Vagina (tissue), 2 donors: ENCODE results near the gene LRIG2.
"Not testable (repeated sequence)": the region's sequence is repeated elsewhere in the genome, so short reads cannot be mapped to it uniquely, and the experiment has no call there.

Experiments
- POLR2A ChIP-seq, 2 donors: fragments of 450-650 bp; IDR thresholded peaks; one replicate each; pipeline ENCODE4 v1.6.1; 2017; ENCODE audit warnings: antibody characterized with exemption in 2 of 2, mild to moderate bottlenecking in 2 of 2, moderate library complexity in 2 of 2
- TF ChIP-seq, protein P1 (sequence below), 3 experiments: fragments of 450-650 bp in 2 of 3; fragments of 200-600 bp in 1 of 3; sonication (generic) in 1 of 3; IDR thresholded peaks; one replicate each; pipeline ENCODE4 v1.5.1; 2017 to 2019; ENCODE audit warnings: antibody characterized with exemption in 3 of 3, mild to moderate bottlenecking in 2 of 3, moderate library complexity in 2 of 3

DNA sequence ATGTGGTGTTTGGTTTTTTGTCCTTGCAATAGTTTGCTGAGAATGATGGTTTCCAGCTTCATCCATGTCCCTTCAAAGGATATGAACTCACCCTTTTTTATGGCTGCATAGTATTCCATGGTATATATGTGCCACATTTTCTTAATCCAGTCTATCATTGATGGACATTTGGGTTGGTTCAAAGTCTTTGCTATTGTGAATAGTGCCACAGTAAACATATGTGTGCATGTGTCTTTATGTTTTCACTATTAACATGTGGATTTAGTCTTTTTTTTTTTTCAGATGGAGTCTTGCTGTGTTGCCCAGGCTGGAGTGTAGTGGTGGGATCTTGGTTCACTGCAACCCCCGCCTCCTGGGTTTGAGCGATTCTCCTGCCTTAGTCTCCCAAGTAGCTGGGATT lies 5.0 kb downstream of the LRIG2 start:
- TF ChIP-seq, protein P1, sequence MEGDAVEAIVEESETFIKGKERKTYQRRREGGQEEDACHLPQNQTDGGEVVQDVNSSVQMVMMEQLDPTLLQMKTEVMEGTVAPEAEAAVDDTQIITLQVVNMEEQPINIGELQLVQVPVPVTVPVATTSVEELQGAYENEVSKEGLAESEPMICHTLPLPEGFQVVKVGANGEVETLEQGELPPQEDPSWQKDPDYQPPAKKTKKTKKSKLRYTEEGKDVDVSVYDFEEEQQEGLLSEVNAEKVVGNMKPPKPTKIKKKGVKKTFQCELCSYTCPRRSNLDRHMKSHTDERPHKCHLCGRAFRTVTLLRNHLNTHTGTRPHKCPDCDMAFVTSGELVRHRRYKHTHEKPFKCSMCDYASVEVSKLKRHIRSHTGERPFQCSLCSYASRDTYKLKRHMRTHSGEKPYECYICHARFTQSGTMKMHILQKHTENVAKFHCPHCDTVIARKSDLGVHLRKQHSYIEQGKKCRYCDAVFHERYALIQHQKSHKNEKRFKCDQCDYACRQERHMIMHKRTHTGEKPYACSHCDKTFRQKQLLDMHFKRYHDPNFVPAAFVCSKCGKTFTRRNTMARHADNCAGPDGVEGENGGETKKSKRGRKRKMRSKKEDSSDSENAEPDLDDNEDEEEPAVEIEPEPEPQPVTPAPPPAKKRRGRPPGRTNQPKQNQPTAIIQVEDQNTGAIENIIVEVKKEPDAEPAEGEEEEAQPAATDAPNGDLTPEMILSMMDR (IDR thresholded peaks at IDR 0.05), result not testable (repeated sequence)
- TF ChIP-seq POLR2A (IDR thresholded peaks at IDR 0.05), result not testable (repeated sequence)
